Vein endothelial cell (primary cell): ENCODE data around the gene NCBP2L. TPM values are rescaled to one million over a fixed set of nuclear protein-coding genes. Genes with fewer than 3 reads are reported as not detected.

Experiments used
- total RNA-seq: library from RNA; depleted of rRNA; stranded (reverse); fragments of >200 nt; gene quantifications from 2 replicates; pipeline ENCODE4 v1.2.3, GENCODE V29; 2012

The NCBP2L gene
- not detected in 2 replicates for total RNA-seq

GRCh38 chrX:107777536-107777832 lies at the start of gene NCBP2L:
Gene NCBP2L, plus strand, starts transcription at chrX:107777733. Its CDS starts 16,488 bp downstream, at chrX:107794221.

GRCh38 chrX:107775734-107776511 lies 1.6 kb upstream of the NCBP2L start, which contains the start of gene TSC22D3:
Gene TSC22D3, minus strand, starts transcription at chrX:107775787. Its CDS starts 368 bp downstream, at chrX:107775419.

DNA sequence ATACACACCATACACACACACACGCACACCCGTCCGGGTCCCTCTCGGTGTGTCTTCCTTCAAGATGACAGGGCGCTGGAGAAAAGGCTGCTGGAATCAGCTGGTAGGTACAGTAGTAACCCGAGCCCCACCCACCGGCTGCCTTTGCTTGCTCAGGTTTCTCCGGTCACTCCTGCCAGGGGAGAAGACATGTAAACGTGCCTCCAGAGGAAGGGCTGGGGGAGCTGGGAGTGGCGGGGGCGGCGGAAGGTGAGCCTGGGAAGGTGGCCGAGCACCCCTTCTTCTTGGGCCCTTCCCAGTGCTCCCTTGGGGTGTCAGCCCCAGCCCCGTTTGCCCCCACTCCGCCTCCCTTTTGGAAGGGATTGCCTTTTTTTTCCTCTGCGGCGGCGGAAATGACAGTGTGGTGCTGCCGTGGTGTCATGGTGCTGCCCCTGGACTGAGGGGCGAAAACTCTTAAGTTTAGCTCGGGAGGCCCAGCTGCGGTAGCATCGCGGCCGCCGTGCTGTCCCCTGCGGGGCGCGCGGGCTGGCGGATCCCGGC lies 48.2 kb downstream of the NCBP2L start, which contains the start of gene MID2:
Gene MID2, plus strand, starts transcription at position 169 of the 540 bp plus-strand sequence. CDS start 561 bp downstream, outside the sequence.

Other genes with a start within 250 kb of the NCBP2L start
- gene PRPS1, start 149.2 kb upstream of the NCBP2L start, total RNA-seq, result 27.1 and 33.1 TPM in 2 replicates
- gene TSC22D3, start 1.9 kb upstream of the NCBP2L start, total RNA-seq, result 9.6 and 20.6 TPM in 2 replicates
- 67.5 and 89.2 TPM in 2 replicates for gene MID2, start 48.1 kb downstream of the NCBP2L start, total RNA-seq
- not detected in 2 replicates for gene TEX13B, start 204.6 kb downstream of the NCBP2L start, total RNA-seq